ENCODE measurements around the gene LSM14A.
A peak's percentile ranks its signal among the peaks of the same experiment; 100 is the strongest.
"Not testable (repeated sequence)": the region's sequence is repeated elsewhere in the genome, so short reads cannot be mapped to it uniquely, and the experiment has no call there.

The LSM14A gene

GRCh38 chr19:34171877-34172660 is at the start of gene LSM14A:
LSM14A (plus strand) TSS chr19:34172504; CDS start chr19:34172643, 139 bp downstream.
- Mint-ChIP-seq H3K4me3 (peak within 1 kb of the TSS; percentile 95), H3K27me3 (no peaks in the 10 kb centered on the region), H3K9me3 (no peaks in the 10 kb centered on the region), H3K27ac (peak within 1 kb of the TSS; percentile 100), H3K4me1 (ENCODE audit: low read depth) (peaks cover 48% of the 10 kb centered on the region), H3K36me3 (ENCODE audit: low read depth) (peaks cover 19% of the 10 kb centered on the region)

- H3K4me3 Mint-ChIP-seq = no peak overlapping the region
- no peaks in the 10 kb centered on the region for H3K9me3 Mint-ChIP-seq
- H3K27ac Mint-ChIP-seq = no peak overlapping the region
- H3K27me3 Mint-ChIP-seq = no peaks in the 10 kb centered on the region
- no peaks in the 10 kb centered on the region for H3K4me1 Mint-ChIP-seq (ENCODE audit: low read depth)
- no peaks in the 10 kb centered on the region for H3K36me3 Mint-ChIP-seq (ENCODE audit: low read depth)
These were observed 47.5 kb upstream of the LSM14A start for GRCh38 chr19:34124828-34125227.

- H3K27me3 Mint-ChIP-seq = no peaks in the 10 kb centered on the region
- H3K4me3 Mint-ChIP-seq = no peak overlapping the region
- no peaks in the 10 kb centered on the region for H3K36me3 Mint-ChIP-seq (ENCODE audit: low read depth)
- H3K9me3 Mint-ChIP-seq = no peaks in the 10 kb centered on the region
- no peak overlapping the region for H3K27ac Mint-ChIP-seq
- no peaks in the 10 kb centered on the region for H3K4me1 Mint-ChIP-seq (ENCODE audit: low read depth)
These were observed 45.3 kb upstream of the LSM14A start for GRCh38 chr19:34126966-34127365.

- H3K36me3 Mint-ChIP-seq (ENCODE audit: low read depth) = no peaks in the 10 kb centered on the region
- H3K4me1 Mint-ChIP-seq (ENCODE audit: low read depth) = no peaks in the 10 kb centered on the region
- no peaks in the 10 kb centered on the region for H3K27me3 Mint-ChIP-seq
- no peak overlapping the region for H3K4me3 Mint-ChIP-seq
- H3K27ac Mint-ChIP-seq = no peak overlapping the region
- H3K9me3 Mint-ChIP-seq = no peaks in the 10 kb centered on the region
These were observed 44.6 kb upstream of the LSM14A start for GRCh38 chr19:34127684-34128189.

GRCh38 chr19:34128558-34129250 is 43.6 kb upstream of the LSM14A start:
- H3K27me3 Mint-ChIP-seq = no peaks in the 10 kb centered on the region
- H3K9me3 Mint-ChIP-seq = no peaks in the 10 kb centered on the region
- H3K4me1 Mint-ChIP-seq (ENCODE audit: low read depth) = no peaks in the 10 kb centered on the region
- no peaks in the 10 kb centered on the region for H3K36me3 Mint-ChIP-seq (ENCODE audit: low read depth)
- no peak overlapping the region for H3K4me3 Mint-ChIP-seq
- H3K27ac Mint-ChIP-seq = no peak overlapping the region

- Mint-ChIP-seq H3K27ac (no peak overlapping the region), H3K27me3 (no peaks in the 10 kb centered on the region), H3K36me3 (ENCODE audit: low read depth) (no peaks in the 10 kb centered on the region), H3K9me3 (no peaks in the 10 kb centered on the region), H3K4me1 (ENCODE audit: low read depth) (peaks cover 8% of the 10 kb centered on the region), H3K4me3 (no peak overlapping the region)
These were observed 41.2 kb upstream of the LSM14A start for GRCh38 chr19:34131100-34131499.

GRCh38 chr19:34132145-34132544 is 40.2 kb upstream of the LSM14A start:
- not testable (repeated sequence) for H3K27me3 Mint-ChIP-seq; H3K9me3 Mint-ChIP-seq; H3K27ac Mint-ChIP-seq; H3K36me3 Mint-ChIP-seq (ENCODE audit: low read depth); H3K4me3 Mint-ChIP-seq; H3K4me1 Mint-ChIP-seq (ENCODE audit: low read depth)

- H3K27ac Mint-ChIP-seq, H3K27me3 Mint-ChIP-seq: not testable (repeated sequence)
These were observed 39.6 kb upstream of the LSM14A start for GRCh38 chr19:34132706-34133105.

GRCh38 chr19:34134190-34135053 is 37.9 kb upstream of the LSM14A start:
- H3K36me3 Mint-ChIP-seq (ENCODE audit: low read depth) = no peaks in the 10 kb centered on the region
- peak overlapping the region; percentile 91 for H3K27ac Mint-ChIP-seq
- peak overlapping the region; percentile 92 for H3K4me3 Mint-ChIP-seq
- H3K4me1 Mint-ChIP-seq (ENCODE audit: low read depth) = peaks cover 8% of the 10 kb centered on the region
- no peaks in the 10 kb centered on the region for H3K27me3 Mint-ChIP-seq
- no peaks in the 10 kb centered on the region for H3K9me3 Mint-ChIP-seq

More at GRCh38 chr19:34132706-34133105, 39.6 kb upstream of the LSM14A start:
- H3K4me1 Mint-ChIP-seq (ENCODE audit: low read depth); H3K4me3 Mint-ChIP-seq; H3K36me3 Mint-ChIP-seq (ENCODE audit: low read depth); H3K9me3 Mint-ChIP-seq: not testable (repeated sequence)

GRCh38 chr19:34135054-34135800 is 37.1 kb upstream of the LSM14A start:
- Mint-ChIP-seq H3K27me3 (no peaks in the 10 kb centered on the region), H3K27ac (peak overlapping the region; percentile 91), H3K36me3 (ENCODE audit: low read depth) (no peaks in the 10 kb centered on the region), H3K4me3 (peak overlapping the region; percentile 92), H3K4me1 (ENCODE audit: low read depth) (peaks cover 8% of the 10 kb centered on the region), H3K9me3 (no peaks in the 10 kb centered on the region)

GRCh38 chr19:34135821-34136611 is 36.3 kb upstream of the LSM14A start:
- Mint-ChIP-seq H3K9me3 (no peaks in the 10 kb centered on the region), H3K27me3 (no peaks in the 10 kb centered on the region), H3K27ac (peak overlapping the region; percentile 91), H3K4me1 (ENCODE audit: low read depth) (peaks cover 8% of the 10 kb centered on the region), H3K4me3 (peak overlapping the region; percentile 92), H3K36me3 (ENCODE audit: low read depth) (no peaks in the 10 kb centered on the region)

- Mint-ChIP-seq H3K4me3 (no peak overlapping the region), H3K36me3 (ENCODE audit: low read depth) (no peaks in the 10 kb centered on the region), H3K4me1 (ENCODE audit: low read depth) (no peaks in the 10 kb centered on the region), H3K27me3 (no peaks in the 10 kb centered on the region), H3K9me3 (no peaks in the 10 kb centered on the region), H3K27ac (no peak overlapping the region)
These were observed 31.3 kb upstream of the LSM14A start for GRCh38 chr19:34141025-34141424.

GRCh38 chr19:34142440-34142839 is 29.9 kb upstream of the LSM14A start:
- Mint-ChIP-seq H3K27ac (no peak overlapping the region), H3K36me3 (ENCODE audit: low read depth) (no peaks in the 10 kb centered on the region), H3K4me3 (no peak overlapping the region), H3K9me3 (no peaks in the 10 kb centered on the region), H3K4me1 (ENCODE audit: low read depth) (no peaks in the 10 kb centered on the region), H3K27me3 (no peaks in the 10 kb centered on the region)

All from stimulated activated naive CD8-positive, alpha-beta T cell treated with anti-CD3 and anti-CD28 coated beads, Interleukin-15, Interleukin-2, amounts not matched to agents 100 ng/mL and 50 ng/mL, for 24 hours (primary cell).